CD4-positive, alpha-beta T cell (primary cell): ENCODE data around the gene USP25. TPM values are rescaled to one million over a fixed set of nuclear protein-coding genes. Genes with fewer than 3 reads are reported as not detected.

Experiments
- ATAC-seq: fragments of 200-7000 bp; cut with Tn5 transposase; one replicate; pipeline ENCODE4 v1.10.0; 2022; ENCODE audit warnings: mild to moderate bottlenecking; ENCODE audit not compliant: poor library complexity
- CTCF ChIA-PET: fragments of 350-600 bp; sonication (Branson Sonifier 250); formaldehyde crosslinking; loops from one replicate; lab custom pipeline; 2021; ENCODE audit warnings: antibody characterized with exemption, inconsistent platforms; lab: Charles Lee
- POLR2A ChIA-PET: fragments of 350-600 bp; sonication (Branson Sonifier 250); formaldehyde crosslinking; loops from one replicate; lab custom pipeline; 2021; ENCODE audit warnings: antibody characterized with exemption, inconsistent platforms; lab: Charles Lee
- DNase-seq, 14 experiments: peaks; one replicate each; pipeline ENCODE4 v3.0.0-alpha.2; 2013 to 2020; ENCODE audit warnings: mixed read lengths in 2 of 14
- H3K27ac ChIP-seq, 2 donors: one replicate each; pipeline versions ENCODE4 v1.5.1 to v1.7.0; 2013; ENCODE audit warnings: low read length in 2 of 2, low read depth in 1 of 2, mild to moderate bottlenecking in 1 of 2
- H3K27me3 ChIP-seq, 2 experiments: 1 replicate in 1 of 2; 2 replicates in 1 of 2; pipeline versions ENCODE4 v1.6.1 to v1.7.0; 2013; ENCODE audit warnings: low read length in 2 of 2, control low read depth in 1 of 2, mild to moderate bottlenecking in 1 of 2, moderate library complexity in 1 of 2; ENCODE audit not compliant: insufficient read depth in 2 of 2, control insufficient read depth in 1 of 2
- H3K36me3 ChIP-seq: one replicate; pipeline ENCODE4 v1.6.1; 2013; ENCODE audit warnings: low read length, control low read depth; ENCODE audit not compliant: insufficient read depth
- H3K4me1 ChIP-seq: one replicate; pipeline ENCODE4 v1.6.1; 2013; ENCODE audit warnings: low read length, control low read depth; ENCODE audit not compliant: insufficient read depth
- H3K4me3 ChIP-seq: one replicate; pipeline ENCODE4 v1.5.1; 2013; ENCODE audit warnings: mild to moderate bottlenecking, low read length, moderate library complexity
- H3K9me3 ChIP-seq, 2 experiments: 1 replicate in 1 of 2; 2 replicates in 1 of 2; pipeline versions ENCODE4 v1.6.1 to v1.7.0; 2013; ENCODE audit warnings: low read length in 2 of 2, mild to moderate bottlenecking in 2 of 2, control low read depth in 1 of 2, moderate library complexity in 1 of 2; ENCODE audit not compliant: control insufficient read depth in 1 of 2, insufficient read depth in 1 of 2
- H3K27ac Mint-ChIP-seq: one replicate; pipeline ENCODE4 v1.8.0; 2020; ENCODE audit warnings: mixed read lengths
- H3K27me3 Mint-ChIP-seq: one replicate; pipeline ENCODE4 v1.8.0; 2021; ENCODE audit warnings: mixed read lengths
- H3K36me3 Mint-ChIP-seq: one replicate; pipeline ENCODE4 v1.8.0; 2021; ENCODE audit warnings: low read depth, mixed read lengths
- H3K4me1 Mint-ChIP-seq: one replicate; pipeline ENCODE4 v1.8.0; 2021; ENCODE audit warnings: low read depth, mixed read lengths
- H3K4me3 Mint-ChIP-seq: one replicate; pipeline ENCODE4 v1.8.0; 2020; ENCODE audit warnings: mild to moderate bottlenecking, mixed read lengths
- H3K9me3 Mint-ChIP-seq: one replicate; pipeline ENCODE4 v1.8.0; 2020; ENCODE audit warnings: mixed read lengths
- intact Hi-C, 2 experiments: fragments of 100-400 bp; cut with DNase I in 1 of 2; cut with micrococcal nuclease in 1 of 2; formaldehyde crosslinking; loops; one replicate each; pipeline versions ENCODE4 v1.15.1 to v1.9.0; 2023 to 2025; cut with DNase I, micrococcal nuclease
- total RNA-seq, 174 experiments: library from RNA in 2 of 174; stranded (reverse) in 2 of 174; gene quantifications; one replicate each; pipeline ENCODE4 v1.2.3 and lab custom pipeline; 2021 to 2026
- TF ChIP-seq, protein P1 (sequence below): fragments of 200-600 bp; IDR thresholded peaks from one replicate; pipeline ENCODE4 v1.8.0; 2022; ENCODE audit warnings: antibody characterized with exemption, mild to moderate bottlenecking

The USP25 gene
- total RNA-seq, 2 experiments from 2014 or later = 45.0 to 49.2 TPM

DNA sequence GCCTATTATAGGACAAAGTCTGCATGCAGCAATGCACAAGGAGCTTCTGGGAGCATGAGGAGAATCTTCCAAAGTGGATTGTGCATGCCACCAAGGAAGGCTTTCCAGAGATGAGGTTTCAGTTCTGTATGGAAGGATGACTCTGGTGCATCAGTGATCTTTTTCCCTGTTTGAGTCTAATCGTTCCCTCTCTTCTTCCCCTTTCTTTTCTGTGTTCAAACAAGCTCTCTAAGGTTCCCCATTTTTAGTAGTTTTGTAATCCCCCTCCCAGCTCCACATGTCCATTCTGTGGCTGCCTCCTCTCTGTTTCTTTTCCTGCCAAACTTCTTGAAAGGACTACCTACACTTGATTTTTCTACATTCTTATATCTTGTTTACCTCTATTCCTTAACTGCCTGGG lies 43.3 kb upstream of the USP25 start:
- ATAC-seq = no peak
- Mint-ChIP-seq H3K9me3 (no peaks in the 10 kb centered on the region), H3K27ac (no peak overlapping the region), H3K4me1 (no peaks in the 10 kb centered on the region), H3K36me3 (no peaks in the 10 kb centered on the region), H3K27me3 (no peaks in the 10 kb centered on the region), H3K4me3 (no peak overlapping the region)
- no peak overlapping the region for H3K27ac ChIP-seq
- intact Hi-C loops = no loop called here
- ChIA-PET CTCF (no interaction called here), POLR2A (no interaction called here)
- H3K4me3 ChIP-seq = no peak overlapping the region
- TF ChIP-seq, protein P1, sequence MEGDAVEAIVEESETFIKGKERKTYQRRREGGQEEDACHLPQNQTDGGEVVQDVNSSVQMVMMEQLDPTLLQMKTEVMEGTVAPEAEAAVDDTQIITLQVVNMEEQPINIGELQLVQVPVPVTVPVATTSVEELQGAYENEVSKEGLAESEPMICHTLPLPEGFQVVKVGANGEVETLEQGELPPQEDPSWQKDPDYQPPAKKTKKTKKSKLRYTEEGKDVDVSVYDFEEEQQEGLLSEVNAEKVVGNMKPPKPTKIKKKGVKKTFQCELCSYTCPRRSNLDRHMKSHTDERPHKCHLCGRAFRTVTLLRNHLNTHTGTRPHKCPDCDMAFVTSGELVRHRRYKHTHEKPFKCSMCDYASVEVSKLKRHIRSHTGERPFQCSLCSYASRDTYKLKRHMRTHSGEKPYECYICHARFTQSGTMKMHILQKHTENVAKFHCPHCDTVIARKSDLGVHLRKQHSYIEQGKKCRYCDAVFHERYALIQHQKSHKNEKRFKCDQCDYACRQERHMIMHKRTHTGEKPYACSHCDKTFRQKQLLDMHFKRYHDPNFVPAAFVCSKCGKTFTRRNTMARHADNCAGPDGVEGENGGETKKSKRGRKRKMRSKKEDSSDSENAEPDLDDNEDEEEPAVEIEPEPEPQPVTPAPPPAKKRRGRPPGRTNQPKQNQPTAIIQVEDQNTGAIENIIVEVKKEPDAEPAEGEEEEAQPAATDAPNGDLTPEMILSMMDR = no peak
- no peaks in the 10 kb centered on the region for H3K27me3 ChIP-seq
- no peaks in the 10 kb centered on the region for H3K36me3 ChIP-seq
- no peaks in the 10 kb centered on the region for H3K9me3 ChIP-seq
- no peaks in the 10 kb centered on the region for H3K4me1 ChIP-seq
- peak in 2 of 14 experiments; percentile 23 to 28 for DNase-seq

DNA sequence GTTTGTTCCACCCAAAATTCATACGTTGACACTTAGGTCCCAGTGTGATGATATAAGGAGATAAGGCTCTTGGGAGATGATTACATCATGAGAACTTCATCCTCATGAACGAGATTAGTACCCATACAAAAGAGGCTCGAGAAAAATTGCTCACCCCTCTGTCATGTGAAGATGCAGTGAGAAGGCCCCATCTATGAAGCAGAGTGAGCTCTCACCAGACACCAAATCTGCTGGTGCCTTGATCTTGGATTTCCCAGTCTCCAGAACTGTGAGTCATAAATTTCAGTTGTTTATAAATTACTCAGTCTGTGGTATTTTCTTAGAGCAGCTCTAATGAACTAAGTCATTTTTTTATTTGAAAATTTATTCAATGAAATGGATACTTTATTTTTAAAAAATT lies 42.6 kb upstream of the USP25 start:
- no peaks in the 10 kb centered on the region for H3K9me3 ChIP-seq
- ATAC-seq (no peak), DNase-seq (peak in 2 of 14 experiments; percentile 24 to 51)
- ChIA-PET POLR2A (no interaction called here), CTCF (no interaction called here)
- Mint-ChIP-seq H3K9me3 (no peaks in the 10 kb centered on the region), H3K4me3 (no peak overlapping the region), H3K27ac (no peak overlapping the region), H3K4me1 (no peaks in the 10 kb centered on the region), H3K36me3 (no peaks in the 10 kb centered on the region), H3K27me3 (no peaks in the 10 kb centered on the region)
- no peak overlapping the region for H3K4me3 ChIP-seq
- H3K36me3 ChIP-seq = no peaks in the 10 kb centered on the region
- TF ChIP-seq, protein P1 = no peak
- no peaks in the 10 kb centered on the region for H3K27me3 ChIP-seq
- no peaks in the 10 kb centered on the region for H3K4me1 ChIP-seq
- H3K27ac ChIP-seq = no peak overlapping the region
- intact Hi-C loops = no loop called here

DNA sequence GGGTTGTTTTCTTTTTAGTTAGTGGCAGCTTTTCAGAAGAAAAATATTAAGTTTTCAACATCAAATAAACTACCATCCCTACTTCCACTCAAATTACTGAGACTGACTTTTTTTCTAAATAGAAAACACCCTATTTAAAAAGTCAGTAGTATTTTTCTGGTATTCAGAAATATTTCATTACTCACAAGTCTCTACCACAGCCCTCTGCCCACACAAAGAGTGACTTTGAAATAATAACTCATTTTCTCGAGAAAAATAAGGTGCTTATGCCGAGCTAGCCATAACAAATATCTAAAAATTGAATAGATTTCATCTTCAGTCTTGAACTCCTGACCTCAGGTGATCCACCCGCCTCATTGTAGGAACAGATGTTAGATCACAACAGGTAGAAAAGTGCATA lies 41.8 kb upstream of the USP25 start:
- H3K27me3 ChIP-seq = no peaks in the 10 kb centered on the region
- H3K4me3 Mint-ChIP-seq = no peak overlapping the region
- no peaks in the 10 kb centered on the region for H3K36me3 Mint-ChIP-seq
- H3K9me3 Mint-ChIP-seq = no peaks in the 10 kb centered on the region
- no peak overlapping the region for H3K27ac Mint-ChIP-seq
- DNase-seq (no peak), ATAC-seq (no peak)
- no peaks in the 10 kb centered on the region for H3K9me3 ChIP-seq
- ChIA-PET CTCF (no interaction called here), POLR2A (no interaction called here)
- H3K27me3 Mint-ChIP-seq = no peaks in the 10 kb centered on the region
- H3K4me3 ChIP-seq = no peak overlapping the region
- H3K36me3 ChIP-seq = no peaks in the 10 kb centered on the region
- intact Hi-C loops = no loop called here
- TF ChIP-seq, protein P1 = no peak
- H3K4me1 Mint-ChIP-seq = no peaks in the 10 kb centered on the region
- H3K4me1 ChIP-seq = no peaks in the 10 kb centered on the region
- no peak overlapping the region for H3K27ac ChIP-seq
